Choroid plexus epithelial cell (primary cell): Measurements from ENCODE around the gene MAP4.
"Not testable (repeated sequence)": the region's sequence is repeated elsewhere in the genome, so short reads cannot be mapped to it uniquely, and the experiment has no call there.

Source experiments
- DNase-seq: peaks from one replicate; pipeline ENCODE4 v3.0.0-alpha.2; 2010; ENCODE audit warnings: low read depth
- H3K4me3 ChIP-seq: 2 replicates; pipeline ENCODE4 v1.5.1; 2011; ENCODE audit warnings: low read depth, mild to moderate bottlenecking, control low read depth, low read length, moderate library complexity
- TF ChIP-seq, protein P1 (sequence below): conservative IDR thresholded peaks from 2 replicates; pipeline ENCODE4 v1.5.1; 2011; ENCODE audit warnings: low read depth, mild to moderate bottlenecking, control low read depth, inconsistent platforms, low read length, moderate library complexity

MAP4 gene

DNA sequence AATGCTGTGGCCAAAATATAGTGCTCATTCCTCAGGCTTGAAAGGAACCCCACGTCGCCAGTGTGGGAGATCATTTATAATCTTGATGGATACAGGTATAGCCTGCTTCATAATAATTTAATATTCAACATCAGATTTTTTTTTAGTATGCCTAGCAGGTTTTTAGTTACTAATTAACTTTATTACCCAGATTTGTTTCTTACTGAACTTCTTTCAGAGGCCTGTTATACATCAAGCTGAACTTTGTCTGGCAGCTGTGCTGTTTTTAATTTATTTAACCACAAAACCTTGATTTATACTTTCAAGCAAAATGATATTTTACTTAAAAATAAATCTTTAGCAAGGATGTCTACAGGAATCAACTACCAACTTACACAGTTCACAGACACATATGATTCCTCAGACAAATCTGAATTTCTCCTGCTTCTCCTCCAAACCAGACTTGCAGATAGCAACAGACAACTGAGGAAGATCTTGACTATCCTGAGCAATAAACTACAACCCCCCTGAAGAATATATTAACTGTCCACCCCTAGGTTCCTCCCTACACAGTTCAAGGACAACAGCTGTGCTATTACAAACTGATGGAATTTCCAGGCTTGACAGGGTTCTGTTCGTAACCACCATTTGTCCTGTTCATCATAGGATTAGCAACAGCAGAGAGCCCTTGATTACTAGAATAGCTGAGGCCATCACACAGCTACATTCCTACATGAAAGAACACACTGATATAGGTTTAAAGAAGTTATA lies 610 bp downstream of the MAP4 start:
- peak; percentile 66 for DNase-seq
- TF ChIP-seq, protein P1, sequence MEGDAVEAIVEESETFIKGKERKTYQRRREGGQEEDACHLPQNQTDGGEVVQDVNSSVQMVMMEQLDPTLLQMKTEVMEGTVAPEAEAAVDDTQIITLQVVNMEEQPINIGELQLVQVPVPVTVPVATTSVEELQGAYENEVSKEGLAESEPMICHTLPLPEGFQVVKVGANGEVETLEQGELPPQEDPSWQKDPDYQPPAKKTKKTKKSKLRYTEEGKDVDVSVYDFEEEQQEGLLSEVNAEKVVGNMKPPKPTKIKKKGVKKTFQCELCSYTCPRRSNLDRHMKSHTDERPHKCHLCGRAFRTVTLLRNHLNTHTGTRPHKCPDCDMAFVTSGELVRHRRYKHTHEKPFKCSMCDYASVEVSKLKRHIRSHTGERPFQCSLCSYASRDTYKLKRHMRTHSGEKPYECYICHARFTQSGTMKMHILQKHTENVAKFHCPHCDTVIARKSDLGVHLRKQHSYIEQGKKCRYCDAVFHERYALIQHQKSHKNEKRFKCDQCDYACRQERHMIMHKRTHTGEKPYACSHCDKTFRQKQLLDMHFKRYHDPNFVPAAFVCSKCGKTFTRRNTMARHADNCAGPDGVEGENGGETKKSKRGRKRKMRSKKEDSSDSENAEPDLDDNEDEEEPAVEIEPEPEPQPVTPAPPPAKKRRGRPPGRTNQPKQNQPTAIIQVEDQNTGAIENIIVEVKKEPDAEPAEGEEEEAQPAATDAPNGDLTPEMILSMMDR = no peak
- no peak overlapping the region for H3K4me3 ChIP-seq

DNA sequence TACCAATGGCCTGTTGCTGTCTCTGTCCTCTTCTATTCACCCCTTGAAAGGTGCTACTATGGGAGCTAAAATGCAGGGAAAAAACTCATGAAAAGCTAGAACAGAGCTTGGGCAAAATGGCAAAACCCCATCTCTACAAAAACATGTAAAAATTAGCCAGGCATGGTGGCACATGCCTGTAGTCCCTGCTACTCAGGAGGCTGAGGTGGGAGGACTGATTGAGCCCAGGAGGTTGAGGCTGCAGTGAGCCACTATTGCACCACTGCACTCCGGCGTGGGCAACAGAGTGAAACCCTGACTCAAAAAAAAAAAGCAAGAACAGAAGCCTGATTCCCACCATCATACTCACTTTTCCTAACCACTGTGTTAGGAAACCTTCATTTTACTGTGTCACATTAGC lies 1.9 kb downstream of the MAP4 start:
- DNase-seq = no peak
- H3K4me3 ChIP-seq = no peak overlapping the region
- TF ChIP-seq, protein P1 = no peak

DNA sequence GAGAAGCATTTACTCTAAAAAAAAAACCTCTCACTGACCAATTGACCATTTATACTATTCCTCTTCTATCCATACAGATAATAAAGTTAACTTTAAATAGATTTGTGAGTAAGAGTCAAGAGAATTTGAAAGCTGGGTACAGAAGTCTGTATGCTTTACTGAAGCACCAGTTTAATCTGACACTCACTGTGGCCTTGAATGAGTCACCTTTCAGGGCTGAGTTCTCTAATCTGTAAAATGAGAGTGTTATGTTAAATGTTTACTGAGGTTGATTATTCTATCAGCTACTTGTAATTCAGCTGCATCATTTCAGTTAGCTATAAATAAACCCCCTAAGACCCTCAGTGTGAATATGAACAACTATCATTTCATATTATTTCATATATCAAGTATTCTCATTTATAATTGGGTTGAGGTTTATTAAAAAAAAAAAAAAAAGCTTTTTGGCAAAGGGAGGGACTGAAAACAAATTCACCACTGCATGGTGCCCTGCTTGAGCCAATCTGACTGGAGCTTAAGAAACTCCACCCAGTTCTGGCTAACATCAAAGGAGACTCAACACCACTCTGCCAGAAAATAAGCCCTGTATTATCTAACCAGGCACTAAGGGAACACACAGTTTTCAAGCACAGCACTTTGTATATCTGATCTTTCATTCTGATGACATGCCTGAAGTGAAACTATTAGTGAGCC lies 2.8 kb downstream of the MAP4 start:
- no peak overlapping the region for H3K4me3 ChIP-seq
- DNase-seq = peak; percentile 81
- TF ChIP-seq, protein P1 = no peak

- no peak overlapping the region for H3K4me3 ChIP-seq
- TF ChIP-seq, protein P1 = no peak
- DNase-seq = no peak
These were observed 3.6 kb downstream of the MAP4 start for GRCh38 chr3:48012659-48013058.

DNA sequence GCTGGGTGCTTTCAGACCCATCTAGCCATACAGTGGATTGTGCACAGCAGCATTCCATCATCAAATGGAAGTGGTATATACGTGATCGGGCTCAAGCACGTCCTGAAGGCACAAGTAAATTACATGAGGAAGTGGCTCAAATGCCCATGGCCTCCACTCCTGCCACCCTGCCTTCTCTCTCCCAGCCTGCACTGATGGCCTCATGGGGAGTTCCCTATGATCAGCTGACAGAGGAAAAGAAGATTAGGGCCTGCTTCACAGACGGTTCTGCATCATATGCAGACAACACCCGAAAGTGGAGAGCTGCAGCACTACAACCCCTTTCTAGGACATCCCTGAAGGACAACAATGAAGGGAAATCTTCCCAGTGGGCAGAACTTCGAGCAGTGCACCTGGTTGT lies 8.2 kb downstream of the MAP4 start:
- DNase-seq, H3K4me3 ChIP-seq: not testable (repeated sequence)

- not testable (repeated sequence) for DNase-seq, H3K4me3 ChIP-seq
These were observed 8.9 kb downstream of the MAP4 start for GRCh38 chr3:48007361-48007760.

- DNase-seq = not testable (repeated sequence)
These were observed 9.4 kb downstream of the MAP4 start for GRCh38 chr3:48006794-48007193.

GRCh38 chr3:48004694-48005093 lies 11.5 kb downstream of the MAP4 start:
- no peak for DNase-seq
- H3K4me3 ChIP-seq = no peak overlapping the region
- TF ChIP-seq, protein P1 = no peak

More at GRCh38 chr3:48006794-48007193, 9.4 kb downstream of the MAP4 start:
- H3K4me3 ChIP-seq = not testable (repeated sequence)
